GM19023 (cell line): ENCODE measurements around the gene PCIF1.
"Not testable (repeated sequence)": the region's sequence is repeated elsewhere in the genome, so short reads cannot be mapped to it uniquely, and the experiment has no call there.

Experiments
- ATAC-seq: cut with Tn5 transposase; IDR thresholded peaks from one replicate; pipeline ENCODE4 v1.9.1; 2021; ENCODE audit warnings: mild to moderate bottlenecking, moderate library complexity; ENCODE audit not compliant: unreplicated experiment

PCIF1 gene

GRCh38 chr20:45934586-45935415, at the start of gene PCIF1:
TSS of gene PCIF1 (plus strand) at chr20:45934683. CDS start at chr20:45939000, 4,317 bp downstream.
- peak; percentile 77 for ATAC-seq

GRCh38 chr20:45886590-45887345, 47.7 kb upstream of the PCIF1 start:
- ATAC-seq, result no peak

DNA sequence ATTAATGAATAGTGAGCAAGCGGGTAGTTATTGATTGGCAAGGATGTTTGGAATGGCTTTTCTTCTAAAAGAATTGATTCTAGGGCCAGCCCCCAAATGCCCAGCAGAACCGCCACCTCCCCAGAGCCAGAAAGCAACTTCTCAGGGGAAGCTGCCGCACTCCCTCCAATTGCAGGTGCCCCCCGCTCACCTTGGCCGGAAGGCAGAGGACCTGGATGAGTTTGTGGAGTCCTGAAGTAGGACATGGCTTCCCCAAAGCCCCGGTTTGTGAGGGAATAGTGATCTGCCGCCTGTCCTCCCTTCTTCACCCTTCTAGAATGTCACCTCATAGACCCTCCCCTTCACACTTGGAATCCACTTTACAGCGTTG, 47.2 kb upstream of the PCIF1 start, which contains the start of gene SPATA25:
TSS of gene SPATA25 (minus strand) at position 277 of the 370 bp plus-strand sequence. CDS start at position 245, 32 bp downstream.
- no peak for ATAC-seq

GRCh38 chr20:45888681-45889080, 45.8 kb upstream of the PCIF1 start:
- no peak for ATAC-seq

DNA sequence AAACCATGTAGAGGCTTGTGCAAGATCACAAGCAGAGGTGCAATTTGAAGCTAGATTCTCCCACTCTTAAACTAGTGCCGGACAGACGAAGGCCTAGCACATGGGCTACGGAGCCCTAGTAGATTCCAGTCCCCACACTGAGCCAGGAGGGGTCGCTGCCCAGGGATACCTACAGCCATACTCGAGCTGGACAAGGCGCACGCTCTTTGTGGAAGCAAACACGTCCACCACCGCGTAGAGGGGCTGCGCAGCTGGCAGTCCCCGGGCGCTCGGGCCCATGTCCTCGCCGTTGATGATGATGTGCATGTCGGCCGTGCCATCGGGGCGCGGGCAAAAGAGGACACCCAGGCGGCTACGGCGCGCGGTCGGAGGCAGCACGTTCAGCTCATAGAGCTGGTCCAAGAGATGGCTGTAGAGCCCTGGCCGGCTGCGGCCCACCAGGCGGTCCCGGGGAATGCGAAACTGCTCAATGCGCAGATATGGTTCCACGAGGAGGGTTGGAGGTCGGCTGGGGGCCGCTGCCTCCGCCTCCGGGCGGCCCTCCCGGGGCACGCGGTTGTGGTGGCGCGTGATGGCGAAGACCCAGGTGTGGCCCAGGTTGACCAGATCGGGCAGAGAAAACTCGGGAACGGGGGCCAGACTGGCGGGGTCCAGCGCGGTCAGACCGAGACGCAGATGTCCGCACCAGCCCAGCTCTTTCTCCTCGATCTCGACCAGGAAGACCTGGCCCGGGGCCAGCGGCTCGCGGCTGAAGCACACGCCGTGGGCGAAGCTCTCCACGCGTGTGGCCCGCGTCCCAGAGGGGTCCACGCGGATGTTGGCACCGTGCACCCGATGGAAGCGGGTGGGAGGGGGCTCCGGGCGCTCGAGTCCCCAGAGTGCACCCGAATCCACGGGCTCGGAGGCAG, 44.2 kb upstream of the PCIF1 start:
- ATAC-seq, result peak; percentile 19

GRCh38 chr20:45890985-45891983, 43.2 kb upstream of the PCIF1 start, which contains the start of the genes CTSA and NEURL2:
TSS of gene CTSA (plus strand) at chr20:45891335. CDS start at chr20:45891569, 234 bp downstream.
TSS of gene NEURL2 (minus strand) at chr20:45891208. CDS start at chr20:45890991, 217 bp downstream.
- peak; percentile 76 for ATAC-seq

DNA sequence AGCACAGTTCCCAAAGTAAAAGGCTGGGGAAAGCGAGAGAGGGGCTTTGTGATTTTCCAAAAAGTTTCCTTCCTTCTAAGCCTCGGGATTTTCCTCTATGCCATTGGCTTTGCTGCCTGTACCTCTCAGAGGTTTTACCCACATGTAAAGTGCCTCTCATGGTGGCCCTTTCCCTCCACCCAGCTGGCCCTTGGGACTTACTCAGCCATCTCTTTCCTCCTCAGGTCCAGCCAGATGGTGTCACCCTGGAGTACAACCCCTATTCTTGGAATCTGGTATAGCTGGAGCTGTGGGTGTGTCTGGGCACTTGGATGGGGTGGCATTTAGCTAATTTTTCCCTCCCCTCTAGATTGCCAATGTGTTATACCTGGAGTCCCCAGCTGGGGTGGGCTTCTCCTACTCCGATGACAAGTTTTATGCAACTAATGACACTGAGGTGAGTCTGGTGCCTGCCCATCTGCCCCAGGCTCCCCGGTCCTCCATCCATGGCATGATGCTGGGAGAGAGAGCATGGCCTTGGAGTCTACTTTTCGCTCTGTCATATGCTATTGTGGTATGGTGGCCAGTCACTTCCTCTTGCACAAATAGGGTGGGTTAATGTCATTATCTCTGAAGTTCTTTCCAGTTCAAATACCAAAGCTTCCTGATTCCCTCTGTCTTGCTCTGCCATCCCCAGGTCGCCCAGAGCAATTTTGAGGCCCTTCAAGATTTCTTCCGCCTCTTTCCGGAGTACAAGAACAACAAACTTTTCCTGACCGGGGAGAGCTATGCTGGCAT, 42.2 kb upstream of the PCIF1 start:
- no peak for ATAC-seq

- no peak for ATAC-seq
These were observed 41.5 kb upstream of the PCIF1 start for GRCh38 chr20:45892828-45893500.

- ATAC-seq, result no peak
These were observed 40.7 kb upstream of the PCIF1 start for GRCh38 chr20:45893831-45894230.

DNA sequence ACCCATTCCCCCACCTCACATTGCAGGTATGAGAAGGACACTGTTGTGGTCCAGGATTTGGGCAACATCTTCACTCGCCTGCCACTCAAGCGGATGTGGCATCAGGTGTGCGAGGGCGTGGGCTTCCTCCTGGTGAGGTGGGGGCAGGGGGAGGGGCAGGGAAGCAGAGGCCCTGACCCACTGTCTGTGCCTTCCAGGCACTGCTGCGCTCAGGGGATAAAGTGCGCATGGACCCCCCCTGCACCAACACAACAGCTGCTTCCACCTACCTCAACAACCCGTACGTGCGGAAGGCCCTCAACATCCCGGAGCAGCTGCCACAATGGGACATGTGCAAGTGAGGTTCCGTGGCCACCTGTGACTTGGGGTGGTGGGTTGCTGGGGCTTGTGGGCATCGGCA, 39.7 kb upstream of the PCIF1 start:
- ATAC-seq, result no peak

DNA sequence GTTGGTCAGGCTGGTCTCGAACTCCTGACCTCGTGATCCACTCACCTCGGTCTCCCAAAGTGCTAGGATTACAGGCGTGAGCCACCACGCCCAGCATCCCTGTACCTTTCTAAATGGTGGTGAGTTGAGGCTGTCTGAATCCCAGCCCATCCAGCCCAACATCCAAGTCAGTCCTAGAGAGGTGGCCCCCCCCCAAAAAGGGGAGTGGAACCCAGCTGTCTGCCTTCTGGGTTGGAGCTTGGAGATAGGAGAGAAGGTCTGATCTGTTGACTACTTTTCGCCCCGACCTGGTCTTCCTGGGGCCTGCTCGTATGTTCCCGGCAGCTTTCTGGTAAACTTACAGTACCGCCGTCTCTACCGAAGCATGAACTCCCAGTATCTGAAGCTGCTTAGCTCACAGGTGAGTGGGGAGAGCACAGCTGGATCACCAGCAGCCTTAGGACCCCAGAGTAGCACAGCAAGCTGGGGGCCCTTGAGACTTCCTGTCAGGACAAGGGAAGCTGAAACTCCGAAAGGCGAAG, 37.8 kb upstream of the PCIF1 start:
- ATAC-seq, result no peak

DNA sequence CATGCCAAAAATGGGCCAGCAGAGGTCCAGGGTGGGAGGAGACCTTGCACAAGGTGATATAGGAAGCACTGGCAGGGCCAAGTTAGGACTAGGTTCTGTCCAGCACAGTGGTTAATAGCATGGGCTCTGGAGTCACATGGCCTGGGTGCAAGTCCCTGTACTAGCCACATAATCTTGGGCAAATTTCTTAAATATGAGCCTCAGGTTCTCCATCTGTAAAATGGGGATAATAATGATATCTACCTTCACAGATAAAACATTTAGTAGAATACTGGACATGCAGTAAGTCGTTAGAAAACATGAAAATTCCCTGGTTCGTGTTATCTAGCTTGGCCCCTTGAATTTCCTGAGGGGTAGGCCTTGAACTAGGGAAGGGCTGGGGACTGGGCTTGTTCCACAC, 37.2 kb upstream of the PCIF1 start:
- ATAC-seq, result no peak

DNA sequence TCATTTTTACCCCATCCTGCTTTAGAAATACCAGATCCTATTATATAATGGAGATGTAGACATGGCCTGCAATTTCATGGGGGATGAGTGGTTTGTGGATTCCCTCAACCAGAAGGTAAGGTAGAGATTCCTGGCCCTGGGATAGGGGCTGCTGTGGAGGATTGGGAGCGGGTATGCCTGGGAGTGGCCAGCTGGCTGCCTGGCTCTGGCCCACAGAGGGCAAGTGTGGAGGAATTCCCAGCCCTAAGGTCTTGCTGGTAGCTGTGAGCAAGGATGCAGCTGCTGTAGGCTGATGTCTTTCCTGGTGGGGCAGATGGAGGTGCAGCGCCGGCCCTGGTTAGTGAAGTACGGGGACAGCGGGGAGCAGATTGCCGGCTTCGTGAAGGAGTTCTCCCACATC, 36.8 kb upstream of the PCIF1 start:
- no peak for ATAC-seq

GRCh38 chr20:45898285-45898684, 36.2 kb upstream of the PCIF1 start:
- ATAC-seq, result no peak

- ATAC-seq, result no peak
These were observed 35.2 kb upstream of the PCIF1 start for GRCh38 chr20:45899046-45899835.

DNA sequence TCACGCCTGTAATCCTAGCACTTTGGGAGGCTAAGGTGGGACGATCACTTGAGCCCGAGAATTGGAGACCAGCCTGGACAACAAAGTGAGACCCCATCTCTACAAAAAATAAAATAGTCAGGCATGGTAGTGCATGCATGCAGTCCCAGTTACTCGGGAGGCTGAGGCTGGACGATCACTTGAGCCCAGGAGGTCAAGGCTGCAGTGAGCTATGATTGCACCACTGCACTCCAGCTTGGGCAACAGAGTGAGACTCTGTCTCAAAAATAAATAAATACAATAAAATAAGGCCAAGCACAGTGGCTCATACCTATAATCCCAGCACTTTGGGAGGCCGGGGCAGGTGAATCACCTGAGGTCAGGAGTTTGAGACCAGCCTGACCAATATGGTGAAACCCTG, 33.2 kb upstream of the PCIF1 start:
- ATAC-seq, result not testable (repeated sequence)

DNA sequence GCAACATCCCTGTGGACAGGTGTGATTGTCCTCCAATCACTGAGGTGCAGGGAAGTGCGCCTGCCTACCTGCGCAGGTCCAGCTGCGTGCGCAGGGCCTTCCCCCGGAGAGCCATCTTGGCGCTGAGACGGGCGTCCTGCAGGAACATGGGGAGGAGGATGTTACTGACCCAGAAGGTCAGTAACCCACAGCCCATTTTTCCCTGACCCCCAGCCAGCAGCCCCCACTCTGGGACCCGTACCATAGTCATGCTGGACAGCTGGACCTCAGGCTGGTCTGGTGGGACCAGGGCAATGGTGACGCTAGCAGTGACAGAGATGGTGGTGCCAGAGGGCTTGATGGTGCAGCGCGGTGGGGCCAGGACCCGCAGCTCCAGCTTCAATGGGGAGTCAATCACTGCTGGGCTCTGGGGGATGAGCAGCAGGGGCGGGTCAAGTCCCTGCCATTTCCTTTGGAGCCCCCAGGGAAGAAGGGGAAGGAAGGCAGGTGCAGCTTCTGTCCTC, 32.2 kb upstream of the PCIF1 start:
- no peak for ATAC-seq
